IMR-90 (cell line): Measurements from ENCODE around the gene PRMT2. TPM values are rescaled to one million over a fixed set of nuclear protein-coding genes. Genes with fewer than 3 reads are reported as not detected.

Experiments used
- ATAC-seq: fragments of 200-7000 bp; cut with Tn5 transposase; 2 replicates; pipeline ENCODE4 v1.9.1; 2020; ENCODE audit warnings: low read depth, mild to moderate bottlenecking, moderate library complexity
- BruUV-seq: library from RNA; stranded (reverse); fragments of 400-500 nt; replicated peaks from 2 replicates; lab custom pipeline; 2021; lab: Mats Ljungman, UMichigan
- CTCF ChIA-PET: fragments of 300-600 bp; formaldehyde crosslinking; extraction: SDS; loops from one replicate; lab custom pipeline; 2021; ENCODE audit warnings: antibody characterized with exemption; lab: Yijun Ruan, JAX
- POLR2A ChIA-PET: fragments of 300-600 bp; sonication (Branson Sonifier 250); formaldehyde crosslinking; loops from one replicate; lab custom pipeline; 2022; ENCODE audit warnings: antibody characterized with exemption; ENCODE audit not compliant: unreplicated experiment; lab: Charles Lee
- DNase-seq: peaks from one replicate; pipeline ENCODE4 v3.0.0; 2013
- H2AFZ ChIP-seq: replicated peaks from 2 replicates; pipeline ENCODE3; 2013; ENCODE audit warnings: low read length, mild to moderate bottlenecking; ENCODE audit not compliant: poor library complexity
- H2AK5ac ChIP-seq: 2 replicates; pipeline ENCODE4 v1.6.1; 2013; ENCODE audit warnings: low read depth, low read length, inconsistent platforms
- H2AK9ac ChIP-seq: replicated peaks from 2 replicates; pipeline ENCODE3; 2013; ENCODE audit warnings: mild to moderate bottlenecking, low read depth, low read length, moderate library complexity; ENCODE audit not compliant: poor library complexity
- H2BK120ac ChIP-seq: 2 replicates; pipeline ENCODE4 v1.6.1; 2013; ENCODE audit warnings: low read depth, low read length, inconsistent platforms
- H2BK15ac ChIP-seq: 3 replicates; pipeline ENCODE4 v1.6.1; 2013; ENCODE audit warnings: low read depth, low read length, inconsistent platforms
- H2BK20ac ChIP-seq: 2 replicates; pipeline ENCODE4 v1.6.1; 2013; ENCODE audit warnings: low read depth, mild to moderate bottlenecking, inconsistent platforms, low read length, moderate library complexity
- H2BK5ac ChIP-seq: 2 replicates; pipeline ENCODE4 v1.6.1; 2013; ENCODE audit warnings: mild to moderate bottlenecking, low read depth, low read length, inconsistent platforms; ENCODE audit not compliant: poor library complexity, severe bottlenecking
- H3K14ac ChIP-seq: replicated peaks from 2 replicates; pipeline ENCODE4 v1.6.1; 2013; ENCODE audit warnings: low read depth, low read length, inconsistent platforms
- H3K18ac ChIP-seq: 2 replicates; pipeline ENCODE4 v1.6.1; 2013; ENCODE audit warnings: low read depth, low read length, control low read depth
- H3K23ac ChIP-seq: 2 replicates; pipeline ENCODE4 v1.6.1; 2013; ENCODE audit warnings: low read depth, low read length, inconsistent platforms
- H3K27ac ChIP-seq: 2 replicates; pipeline ENCODE4 v1.5.1; 2013; ENCODE audit warnings: mild to moderate bottlenecking, control low read depth, low read length; ENCODE audit not compliant: insufficient read depth
- H3K27me3 ChIP-seq: 2 replicates; pipeline ENCODE4 v1.6.1; 2013; ENCODE audit warnings: low read length; ENCODE audit not compliant: control insufficient read depth, insufficient read depth
- H3K36me3 ChIP-seq: 2 replicates; pipeline ENCODE4 v1.6.1; 2013; ENCODE audit warnings: low read length, mixed read lengths; ENCODE audit not compliant: control insufficient read depth, insufficient read depth
- H3K4ac ChIP-seq: 2 replicates; pipeline ENCODE4 v1.6.1; 2013; ENCODE audit warnings: low read depth, low read length, inconsistent platforms
- H3K4me1 ChIP-seq: 2 replicates; pipeline ENCODE4 v1.6.1; 2013; ENCODE audit warnings: low read length, mixed read lengths; ENCODE audit not compliant: control insufficient read depth, insufficient read depth
- H3K4me2 ChIP-seq: 2 replicates; pipeline ENCODE4 v1.6.1; 2013; ENCODE audit warnings: low read depth, mild to moderate bottlenecking, control low read depth, low read length, moderate library complexity
- H3K4me3 ChIP-seq: 2 replicates; pipeline ENCODE4 v1.5.1; 2013; ENCODE audit warnings: low read depth, mild to moderate bottlenecking, control low read depth, low read length, moderate library complexity; ENCODE audit not compliant: insufficient read depth
- H3K56ac ChIP-seq: 2 replicates; pipeline ENCODE4 v1.6.1; 2013; ENCODE audit warnings: low read length, inconsistent platforms; ENCODE audit not compliant: insufficient read depth; ENCODE audit errors: extremely low read depth
- H3K79me1 ChIP-seq, 2 experiments: 2 replicates each; pipeline ENCODE4 v1.6.1; 2013; ENCODE audit warnings: low read length in 2 of 2, inconsistent platforms in 1 of 2, low read depth in 1 of 2
- H3K9ac ChIP-seq: 2 replicates; pipeline ENCODE4 v1.6.1; 2013; ENCODE audit warnings: low read depth, low read length, control low read depth
- H3K9me1 ChIP-seq: 2 replicates; pipeline ENCODE4 v1.6.1; 2013; ENCODE audit warnings: low read length, inconsistent platforms; ENCODE audit not compliant: insufficient read depth
- H3K9me3 ChIP-seq: 2 replicates; pipeline ENCODE4 v1.6.1; 2013; ENCODE audit warnings: low read length; ENCODE audit not compliant: control insufficient read depth, insufficient read depth
- H4K20me1 ChIP-seq: 2 replicates; pipeline ENCODE4 v1.6.1; 2013; ENCODE audit warnings: low read length, inconsistent platforms; ENCODE audit not compliant: insufficient read depth
- H4K5ac ChIP-seq: 2 replicates; pipeline ENCODE4 v1.6.1; 2013; ENCODE audit warnings: mild to moderate bottlenecking, low read depth, low read length, control low read depth
- H4K8ac ChIP-seq, 2 experiments: 2 replicates each; pipeline ENCODE4 v1.6.1; 2013; ENCODE audit warnings: low read depth in 2 of 2, low read length in 2 of 2, control low read depth in 1 of 2, inconsistent platforms in 1 of 2
- H4K91ac ChIP-seq: 2 replicates; pipeline ENCODE4 v1.6.1; 2013; ENCODE audit warnings: low read depth, low read length, inconsistent platforms; ENCODE audit not compliant: insufficient read depth
- CEBPB ChIP-seq: IDR thresholded peaks from 2 replicates; pipeline ENCODE4 v1.6.1; 2012; ENCODE audit warnings: low read depth, low read length, improper control_type of control experiment
- CTCF ChIP-seq: conservative IDR thresholded peaks from 2 replicates; pipeline ENCODE4 v1.5.1; 2012; ENCODE audit warnings: mild to moderate bottlenecking, low read depth, low read length, improper control_type of control experiment
- RAD21 ChIP-seq: IDR thresholded peaks from 2 replicates; pipeline ENCODE4 v1.6.1; 2012; ENCODE audit warnings: low read length, improper control_type of control experiment
- SMC3 ChIP-seq: fragments of 150-350 bp; IDR thresholded peaks from 2 replicates; pipeline ENCODE4 v1.6.1; 2016; ENCODE audit warnings: low read depth, mild to moderate bottlenecking, antibody characterized with exemption, low read length, moderate library complexity
- WGBS, 2 experiments: methylation state at CpG; one replicate each; pipeline versions ENCODE4 v1.1.5 to v1.1.7; 2013; ENCODE audit warnings: missing lambda C conversion rate in 2 of 2; ENCODE audit not compliant: insufficient read length in 1 of 2; ENCODE audit errors: extremely low coverage in 2 of 2; 5-methylcytosine and 5-hydroxymethylcytosine counted together
- dilution Hi-C: fragments of 300-500 bp; cut with HindIII; formaldehyde crosslinking; loops from one replicate; pipeline ENCODE4 v1.14.3; 2018; ENCODE audit warnings: low sequenced_read_pairs; ENCODE audit not compliant: unreplicated experiment
- in situ Hi-C: fragments of 300-500 bp; cut with MboI; formaldehyde crosslinking; loops from 3 replicates; pipeline ENCODE4 v1.14.3; 2019; ENCODE audit warnings: low sequenced_read_pairs, inconsistent platforms, mixed read lengths
- intact Hi-C: fragments of 100-400 bp; cut with micrococcal nuclease; formaldehyde crosslinking; loops from 2 replicates; pipeline ENCODE4 v1.10.0; 2022
- polyA plus RNA-seq, 3 experiments: library from polyadenylated mRNA; depleted of rRNA; stranded (reverse); fragments of >200 nt; gene quantifications; 2 replicates each; pipeline ENCODE4 v1.2.3, GENCODE V29; 2012; ENCODE audit warnings: low replicate concordance in 1 of 3
- total RNA-seq: library from RNA; depleted of rRNA; stranded (reverse); fragments of >200 nt; gene quantifications from 2 replicates; pipeline ENCODE4 v1.2.3, GENCODE V29; 2012

PRMT2 gene
- total and polyA plus RNA-seq, 2 of the 4 experiments (the other 2 are of a cell fraction): 126 to 159 TPM

DNA sequence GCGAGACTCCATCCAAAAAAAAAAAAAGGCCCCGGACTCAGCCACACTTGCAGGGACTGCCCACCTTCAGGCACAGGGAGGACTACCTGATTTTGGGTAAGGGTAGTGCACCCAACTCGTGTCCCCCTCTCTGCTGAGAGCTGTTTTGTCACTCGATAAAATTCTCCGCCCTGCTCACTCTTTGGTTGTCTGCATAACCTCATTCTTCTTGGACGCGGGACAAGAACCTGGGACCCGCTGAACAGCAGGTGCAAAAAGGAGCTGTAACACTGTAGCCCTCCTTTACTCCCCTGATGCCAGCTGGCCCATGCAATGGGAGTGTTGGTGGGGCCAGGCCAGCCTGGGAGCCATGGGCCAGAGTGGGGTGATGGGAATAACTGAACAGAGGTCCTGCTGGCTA is 41.2 kb upstream of the PRMT2 start:
- WGBS, 2 experiments: 60% methylated on average over 3 of the region's 8 CpGs; no CpG with 5 or more reads in 1 of the 2 experiments
- no peak overlapping the region for H3K9ac ChIP-seq
- H2BK5ac ChIP-seq: no peak overlapping the region
- H4K20me1 ChIP-seq: no peaks in the 10 kb centered on the region
- peaks cover 6% of the 10 kb centered on the region for H3K4me1 ChIP-seq
- no peaks in the 10 kb centered on the region for H3K27me3 ChIP-seq
- H3K9me1 ChIP-seq: 0 out of 2 replicates have a peak, but pooled peaks cover 4% of the 10 kb centered on the region
- no peak overlapping the region for H4K91ac ChIP-seq
- H3K56ac ChIP-seq: no peak overlapping the region
- no peak overlapping the region for H4K8ac ChIP-seq
- in situ Hi-C loops (no loop called here), dilution Hi-C loops (no loop called here), intact Hi-C loops (no loop called here)
- H3K23ac ChIP-seq: no peak overlapping the region
- no peak for ATAC-seq
- no peak overlapping the region for H3K4me2 ChIP-seq
- H4K5ac ChIP-seq: no peak overlapping the region
- ChIA-PET CTCF (no interaction called here), POLR2A (no interaction called here)
- H3K4me3 ChIP-seq: no peak overlapping the region
- no peak overlapping the region for H3K4ac ChIP-seq
- H3K14ac ChIP-seq: no peak overlapping the region
- no peak overlapping the region for H2AFZ ChIP-seq
- DNase-seq: no peak
- no peak overlapping the region for H2AK9ac ChIP-seq
- no peak overlapping the region for H2BK120ac ChIP-seq
- H3K79me1 ChIP-seq: no peaks in the 10 kb centered on the region
- no peaks in the 10 kb centered on the region for H3K36me3 ChIP-seq
- no peak overlapping the region for H3K18ac ChIP-seq
- H3K9me3 ChIP-seq: peaks cover 17% of the 10 kb centered on the region
- H3K27ac ChIP-seq: no peak overlapping the region
- no peak overlapping the region for H2AK5ac ChIP-seq
- H2BK15ac ChIP-seq: no peak overlapping the region
- no TSS peak for BruUV-seq
- H2BK20ac ChIP-seq: no peak overlapping the region
- TF ChIP-seq CTCF (no peak), RAD21 (no peak), SMC3 (no peak), CEBPB (no peak)
